ENCODE results near the gene HSPG2. TPM values are rescaled to one million over a fixed set of nuclear protein-coding genes. Genes with fewer than 3 reads are reported as not detected.

HSPG2 gene
- total and polyA plus RNA-seq, 10 of the 15 experiments (the other 5 are each of a cell fraction or from before 2014, with no cell fraction given): 0.30 to 3.4 (median 0.73) TPM; not detected in 2

GRCh38 chr1:21822349-21822748 is 114.8 kb downstream of the HSPG2 start (continued):
- TF ChIP-seq ETV6 (conservative IDR thresholded peaks at IDR 0.05 in 1 of 2, IDR thresholded peaks at IDR 0.05 in 1 of 2; ENCODE audit: borderline replicate concordance in 1 of 2, low read depth in 1 of 2) (no peak), SUZ12 (IDR thresholded peaks at IDR 0.05; ENCODE audit: unreplicated experiment) (no peak), IRF5 (IDR thresholded peaks at IDR 0.05; ENCODE audit: borderline replicate concordance) (no peak), NFYB (IDR thresholded peaks at IDR 0.05; ENCODE audit: insufficient read depth, low read depth, low read length) (no peak), CBX5 (IDR thresholded peaks at IDR 0.05; ENCODE audit: low read depth) (no peak)

- no peaks in the 10 kb centered on the region for H4K20me1 ChIP-seq (ENCODE audit: control insufficient read depth, insufficient read depth)
- H3K27me3 ChIP-seq (replicated peaks in 1 of 2; ENCODE audit: control insufficient read depth in 2 of 2, insufficient read depth in 2 of 2, low read length in 1 of 2): no peaks in the 10 kb centered on the region
- no peak overlapping the region for H3K4me2 ChIP-seq (ENCODE audit: control insufficient read depth, insufficient read depth)
- H2AFZ ChIP-seq (ENCODE audit: control insufficient read depth, low read depth, low read length): no peak overlapping the region
- no TSS peak for BruUV-seq (replicated peaks)
- intact Hi-C loops (cut with micrococcal nuclease; ENCODE audit: unreplicated experiment): no loop called here
- ChIA-PET CTCF (no interaction called here), RAD21 (ENCODE audit: unreplicated experiment) (no interaction called here), SMC1A (ENCODE audit: uncharacterized antibody, unreplicated experiment) (no interaction called here), POLR2A (no interaction called here)
- no peaks in the 10 kb centered on the region for H3K79me2 ChIP-seq (ENCODE audit: control insufficient read depth, insufficient read depth, low read length)
- 23% methylated on average over 9 of the region's 11 CpGs for WGBS (ENCODE audit: insufficient coverage, insufficient replicate concordance, low lambda C conversion rate, missing lambda C conversion rate)
- H3K36me3 ChIP-seq (ENCODE audit: control insufficient read depth in 2 of 2, insufficient read depth in 2 of 2, low read length in 1 of 2): no peaks in the 10 kb centered on the region
- DNase-seq (ENCODE audit: low read depth, low spot score) (no peak), FAIRE-seq (no peak), ATAC-seq (no peak)
- no peak overlapping the region for H3K9ac ChIP-seq (ENCODE audit: control insufficient read depth, insufficient read depth, low read length)
- no peaks in the 10 kb centered on the region for H3K9me3 ChIP-seq (replicated peaks; ENCODE audit: control insufficient read depth, insufficient read depth, low read length)
- no peaks in the 10 kb centered on the region for H3K4me1 ChIP-seq (ENCODE audit: control insufficient read depth, insufficient read depth, low read length)
- no peak overlapping the region for H3K4me3 ChIP-seq
- in situ Hi-C loops (cut with MboI): no loop called here
- TF ChIP-seq MTA3 (IDR thresholded peaks at IDR 0.05; ENCODE audit: borderline replicate concordance, low read length) (no peak), RAD21 (IDR thresholded peaks at IDR 0.05; ENCODE audit: insufficient read depth, low read depth, low read length) (no peak), KAT2A (conservative IDR thresholded peaks at IDR 0.05; ENCODE audit: control insufficient read depth, low read depth, low read length) (no peak), DPF2 (IDR thresholded peaks at IDR 0.05) (no peak), FOS (IDR thresholded peaks at IDR 0.05; ENCODE audit: borderline replicate concordance, extremely low read depth, insufficient read length) (no peak)
- H3K27ac ChIP-seq (ENCODE audit: control insufficient read depth, insufficient read depth): no peak overlapping the region
Observed at GRCh38 chr1:21821385-21822019, 115.6 kb downstream of the HSPG2 start.

Measured in GM12878 (cell line).